ENCODE measurements around the gene LBH.

The LBH gene

DNA sequence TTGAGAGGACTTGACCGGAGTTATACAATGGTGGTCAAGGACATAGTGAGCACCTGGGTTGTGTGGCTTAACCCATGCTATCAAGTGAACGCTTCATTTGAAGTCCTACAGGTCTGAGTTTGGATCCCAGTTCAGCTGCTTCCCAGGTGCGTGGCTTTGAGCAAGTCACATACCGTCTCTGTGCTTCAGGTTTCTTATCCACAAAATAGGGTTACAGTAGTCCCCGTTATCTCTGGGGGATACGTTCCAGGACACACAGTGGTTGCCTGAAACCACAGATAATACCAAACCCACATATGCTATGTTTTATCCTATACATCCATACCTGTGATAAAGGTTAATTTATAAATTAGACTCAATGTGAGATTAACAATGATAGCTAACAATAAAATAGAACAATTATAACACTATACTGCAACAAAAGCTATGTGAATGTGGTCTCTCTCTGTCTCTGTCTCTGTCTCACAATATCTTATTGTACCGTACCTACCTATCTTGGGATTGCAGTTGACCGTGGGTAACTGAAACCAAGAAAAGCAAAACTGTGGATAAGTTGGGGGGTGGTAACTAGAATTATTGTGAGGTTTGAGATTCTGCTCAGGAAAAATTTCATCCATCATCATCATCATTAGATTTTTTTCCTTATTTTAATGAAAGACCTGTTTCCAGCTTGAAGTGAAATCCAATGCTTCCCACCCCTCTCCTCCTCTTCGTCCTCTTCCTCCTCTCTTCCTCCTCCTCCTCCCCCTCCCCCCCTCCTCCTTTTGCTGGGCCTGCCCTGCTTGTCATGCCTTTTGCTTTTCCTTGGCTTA lies 22.7 kb downstream of the LBH start:
- TF ChIP-seq ZFX (IDR thresholded peaks at IDR 0.05; ENCODE audit: borderline replicate concordance) (no peak), CTCF (IDR thresholded peaks at IDR 0.05) (no peak)
- H3K27ac ChIP-seq: no peak overlapping the region

GRCh38 chr2:30254685-30255001 lies 23.3 kb downstream of the LBH start:
- TF ChIP-seq ZFX (IDR thresholded peaks at IDR 0.05; ENCODE audit: borderline replicate concordance) (no peak), CTCF (IDR thresholded peaks at IDR 0.05) (no peak)

DNA sequence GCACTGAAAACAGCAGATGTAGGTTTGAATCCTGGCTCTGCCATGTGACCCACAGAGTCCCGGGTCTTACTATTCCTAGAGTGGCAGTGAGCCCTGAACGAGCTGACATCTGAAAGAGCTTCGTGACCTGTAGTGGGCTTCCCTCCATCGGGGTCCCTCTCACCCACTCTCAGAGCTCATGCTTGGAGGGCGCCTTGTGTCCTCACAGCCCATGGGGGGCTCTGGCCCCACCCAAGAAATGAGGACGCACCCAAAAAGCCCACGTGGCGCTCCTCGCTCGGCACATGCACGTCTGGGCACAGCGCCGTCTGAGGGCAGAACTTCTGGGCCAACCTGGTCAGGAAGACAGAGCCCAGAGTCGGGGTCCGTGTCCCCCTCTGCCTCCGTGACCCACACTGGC lies 23.7 kb downstream of the LBH start:
- TF ChIP-seq ZFX (IDR thresholded peaks at IDR 0.05; ENCODE audit: borderline replicate concordance) (no peak), CTCF (IDR thresholded peaks at IDR 0.05) (no peak)
- H3K27ac ChIP-seq: no peak overlapping the region

More at GRCh38 chr2:30254685-30255001, 23.3 kb downstream of the LBH start:
- H3K27ac ChIP-seq: no peak overlapping the region

- TF ChIP-seq ZFX (IDR thresholded peaks at IDR 0.05; ENCODE audit: borderline replicate concordance) (no peak), CTCF (IDR thresholded peaks at IDR 0.05) (no peak)
These were observed 24.4 kb downstream of the LBH start for GRCh38 chr2:30255466-30256408.

DNA sequence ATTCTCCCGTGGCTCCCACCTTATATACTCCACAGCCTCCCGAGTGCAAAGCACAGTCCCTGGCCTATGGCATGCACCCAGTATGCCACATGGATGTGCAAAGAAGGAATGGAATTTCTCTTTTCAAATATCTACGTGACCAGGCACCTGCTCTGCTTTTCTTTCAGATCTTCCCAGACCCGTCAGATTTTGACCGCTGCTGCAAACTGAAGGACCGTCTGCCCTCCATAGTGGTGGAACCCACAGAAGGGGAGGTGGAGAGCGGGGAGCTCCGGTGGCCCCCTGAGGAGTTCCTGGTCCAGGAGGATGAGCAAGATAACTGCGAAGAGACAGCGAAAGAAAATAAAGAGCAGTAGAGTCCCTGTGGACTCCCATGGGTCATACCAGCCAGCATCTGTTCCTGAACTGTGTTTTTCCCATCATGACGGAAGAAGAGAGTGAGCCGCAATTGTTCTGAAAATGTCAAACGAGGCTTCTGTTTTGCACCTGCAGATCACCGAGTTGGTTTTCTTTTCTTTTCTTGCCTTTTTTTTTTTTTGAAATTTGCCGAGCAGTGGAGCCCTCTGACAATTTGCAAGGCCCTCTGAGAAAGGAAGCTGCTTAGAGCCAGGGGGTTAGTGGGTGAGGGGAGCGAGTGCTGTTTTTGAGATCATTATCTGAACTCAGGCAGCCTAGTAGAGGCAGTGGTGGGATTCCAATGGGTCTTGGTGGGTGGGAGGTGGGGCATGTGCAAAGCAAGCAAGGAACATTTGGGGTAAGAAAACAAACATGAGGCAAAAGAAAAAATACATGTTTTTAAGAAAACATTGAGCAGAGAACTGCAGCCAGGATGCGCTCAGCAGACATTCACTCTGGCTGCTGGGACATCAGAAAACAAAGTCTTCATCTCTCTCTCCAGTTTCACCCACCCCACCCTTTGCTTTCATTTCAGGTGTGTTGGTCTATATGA lies 26.2 kb downstream of the LBH start:
- TF ChIP-seq CTCF (IDR thresholded peaks at IDR 0.05) (no peak), ZFX (IDR thresholded peaks at IDR 0.05; ENCODE audit: borderline replicate concordance) (no peak)
- H3K27ac ChIP-seq: no peak overlapping the region

More at GRCh38 chr2:30255466-30256408, 24.4 kb downstream of the LBH start:
- no peak overlapping the region for H3K27ac ChIP-seq

DNA sequence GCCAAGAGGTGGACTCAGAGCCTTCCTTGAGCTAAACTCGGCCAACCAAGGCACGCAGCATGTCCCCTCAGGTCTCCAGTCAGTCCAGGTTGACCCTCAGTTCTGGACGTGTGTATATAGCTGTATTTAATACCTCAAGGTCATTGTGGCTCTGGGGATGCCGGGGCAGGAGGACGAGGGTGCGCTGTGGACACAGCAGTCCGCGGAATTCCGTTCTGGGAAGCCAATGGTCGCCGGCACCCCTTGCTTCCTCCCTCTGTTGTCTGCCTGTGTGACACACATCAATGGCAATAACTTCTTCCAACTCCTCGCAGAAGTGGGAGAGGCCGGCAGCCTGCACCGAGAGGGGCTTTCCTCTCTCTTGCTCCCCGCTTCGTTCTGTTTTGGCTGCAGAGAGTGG lies 27.7 kb downstream of the LBH start:
- TF ChIP-seq CTCF (IDR thresholded peaks at IDR 0.05) (no peak), ZFX (IDR thresholded peaks at IDR 0.05; ENCODE audit: borderline replicate concordance) (no peak)
- no peak overlapping the region for H3K27ac ChIP-seq

Measured in 22Rv1 (cell line).